Forelimb muscle (tissue), 1 donor: Measurements from ENCODE around the gene MOGAT1. TPM values are rescaled to one million over a fixed set of nuclear protein-coding genes. Genes with fewer than 3 reads are reported as not detected.
"Not testable (repeated sequence)": the region's sequence is repeated elsewhere in the genome, so short reads cannot be mapped to it uniquely, and the experiment has no call there.

ENCODE experiments used
- DNase-seq: peaks from one replicate; pipeline ENCODE4 v3.0.0-alpha.2; 2013; ENCODE audit warnings: low read depth
- polyA plus RNA-seq: library from polyadenylated mRNA; unstranded; fragments of 120-200 nt; gene quantifications from one replicate; pipeline ENCODE4 v1.2.1, GENCODE V29; 2013; ENCODE audit not compliant: insufficient read length

MOGAT1 gene
- polyA plus RNA-seq, 1 donor, result not detected

GRCh38 chr2:222739939-222740338, 68.5 kb downstream of the MOGAT1 start:
- DNase-seq, result no peak

- no peak for DNase-seq
These were observed 71.9 kb downstream of the MOGAT1 start for GRCh38 chr2:222743251-222743812.

GRCh38 chr2:222745836-222746559, 74.5 kb downstream of the MOGAT1 start:
- DNase-seq, result no peak

- DNase-seq, result no peak
These were observed 76.2 kb downstream of the MOGAT1 start for GRCh38 chr2:222747526-222748160.

GRCh38 chr2:222750533-222750932, 79.1 kb downstream of the MOGAT1 start:
- DNase-seq, result no peak

- no peak for DNase-seq
These were observed 79.8 kb downstream of the MOGAT1 start for GRCh38 chr2:222751238-222751637.

DNA sequence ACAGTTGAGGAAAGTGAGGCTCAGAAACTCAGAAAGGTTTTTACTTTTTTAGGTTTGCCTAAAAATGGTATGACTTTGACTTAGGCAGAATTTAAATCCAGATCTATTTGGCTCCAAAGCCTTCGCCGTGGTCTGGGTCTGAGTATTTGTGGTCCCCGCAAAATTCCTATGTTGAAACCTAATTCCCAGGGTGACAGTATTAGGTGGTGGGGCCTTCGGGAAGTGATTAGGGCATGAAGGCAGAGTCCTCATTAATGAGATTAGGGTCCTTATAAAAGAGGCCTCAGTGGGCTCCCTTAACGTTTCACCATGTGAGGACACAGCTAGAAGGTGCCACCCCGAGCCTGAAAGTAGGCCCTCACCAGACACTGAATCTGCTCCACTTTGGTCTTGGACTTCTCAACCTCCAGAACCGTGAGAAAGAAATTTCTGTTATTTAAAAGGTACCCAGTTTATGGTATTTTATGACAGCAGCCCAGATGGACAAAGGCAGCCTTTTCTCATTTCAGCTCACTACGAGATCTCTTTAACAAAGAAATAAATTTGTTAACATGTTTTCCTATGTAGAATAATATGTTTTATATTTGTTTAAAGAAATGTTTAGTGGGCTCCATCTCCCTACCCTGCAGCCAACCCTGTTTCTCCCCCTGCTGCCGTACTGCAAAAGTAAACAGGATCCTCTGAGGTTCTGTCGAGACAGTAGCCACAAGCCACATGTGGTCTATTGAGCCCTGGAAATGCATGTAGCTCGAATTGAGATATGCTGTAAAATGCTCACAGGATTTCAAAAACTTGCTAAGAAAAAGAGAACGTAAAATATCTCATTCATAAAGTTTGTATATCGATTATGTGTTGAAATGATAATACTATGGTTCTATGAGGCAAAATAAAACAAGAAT, 80.6 kb downstream of the MOGAT1 start:
- no peak for DNase-seq

- no peak for DNase-seq
These were observed 81.3 kb downstream of the MOGAT1 start for GRCh38 chr2:222752746-222753145.

- DNase-seq, result peak; percentile 85
These were observed 81.9 kb downstream of the MOGAT1 start for GRCh38 chr2:222753251-222753824.

DNA sequence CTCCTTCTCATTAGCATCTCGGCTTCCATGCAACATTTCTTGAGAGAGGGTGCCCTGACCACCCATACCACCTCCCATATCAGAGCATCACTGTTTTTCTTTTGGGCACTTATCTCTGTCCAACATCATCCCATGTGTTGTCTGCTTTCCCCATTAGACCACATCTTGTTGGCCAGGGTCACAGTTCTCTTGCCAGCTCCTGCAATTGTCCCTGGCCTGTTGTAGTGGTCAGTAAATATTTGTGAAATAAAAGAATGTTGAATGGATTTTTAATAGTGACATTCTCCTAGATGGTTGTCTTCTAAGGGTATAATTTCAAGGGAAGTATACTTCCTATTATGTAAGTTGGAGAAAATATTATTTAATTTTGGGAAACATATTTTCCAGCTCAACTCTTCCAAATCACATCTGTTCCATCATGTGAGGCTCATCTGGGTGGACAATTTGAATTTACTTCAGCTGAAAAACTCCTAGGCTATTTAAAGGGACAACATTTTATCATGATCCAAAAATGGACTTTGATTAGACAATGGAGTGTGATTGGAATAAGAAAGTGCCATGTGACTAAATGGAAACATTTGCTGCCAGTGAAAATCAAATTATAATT, 83.0 kb downstream of the MOGAT1 start:
- no peak for DNase-seq

- DNase-seq, result not testable (repeated sequence)
These were observed 84.1 kb downstream of the MOGAT1 start for GRCh38 chr2:222755593-222755992.

GRCh38 chr2:222756362-222756831, 84.9 kb downstream of the MOGAT1 start:
- DNase-seq, result no peak

- no peak for DNase-seq
These were observed 85.6 kb downstream of the MOGAT1 start for GRCh38 chr2:222756951-222757650.

Other genes starting within 250 kb of the MOGAT1 start
- 1.2 TPM for gene SGPP2, start 247.1 kb upstream of the MOGAT1 start, polyA plus RNA-seq
- 23.7 TPM for gene FARSB, start 15.6 kb upstream of the MOGAT1 start, polyA plus RNA-seq
- gene ACSL3, start 189.4 kb downstream of the MOGAT1 start, polyA plus RNA-seq, result 44.7 TPM